Breast epithelium (tissue), 4 donors: ENCODE results near the gene HDAC1. TPM values are rescaled to one million over a fixed set of nuclear protein-coding genes. Genes with fewer than 3 reads are reported as not detected.
A peak's percentile ranks its signal among the peaks of the same experiment; 100 is the strongest.

Source experiments
- DNase-seq, 2 donors: peaks; one replicate each; pipeline ENCODE4 v3.0.0-alpha.2; 2019; ENCODE audit warnings: low spot score in 2 of 2
- H3K27ac ChIP-seq, 2 donors: fragments of 200-600 bp; sonication (generic) in 1 of 2; one replicate each; pipeline ENCODE4 v1.5.1; 2016 to 2019; ENCODE audit warnings: mild to moderate bottlenecking in 1 of 2
- H3K27me3 ChIP-seq, 2 donors: fragments of 200-600 bp; sonication (generic) in 1 of 2; one replicate each; pipeline versions ENCODE4 v1.5.1 to v1.6.0; 2017 to 2019; ENCODE audit warnings: control low read depth in 1 of 2, mild to moderate bottlenecking in 1 of 2
- H3K36me3 ChIP-seq: fragments of 200-600 bp; one replicate; pipeline ENCODE4 v1.5.1; 2019
- H3K4me1 ChIP-seq, 2 donors: fragments of 200-600 bp; sonication (generic); one replicate each; pipeline ENCODE4 v1.5.1; 2016 to 2019; ENCODE audit warnings: control low read depth in 1 of 2
- H3K4me3 ChIP-seq, 3 donors: fragments of 200-600 bp; sonication (generic); 1 replicate in 2 of 3; 2 replicates in 1 of 3; pipeline ENCODE4 v1.5.1; 2016 to 2019; ENCODE audit warnings: mild to moderate bottlenecking in 3 of 3, moderate library complexity in 2 of 3
- H3K9me3 ChIP-seq, 2 donors: fragments of 200-600 bp; sonication (generic) in 1 of 2; one replicate each; pipeline ENCODE4 v1.5.1; 2016 to 2019; ENCODE audit warnings: control low read depth in 1 of 2
- POLR2A ChIP-seq: fragments of 450-650 bp; IDR thresholded peaks from one replicate; pipeline ENCODE4 v1.6.1; 2016; ENCODE audit warnings: antibody characterized with exemption, mild to moderate bottlenecking, moderate library complexity
- POLR2AphosphoS5 ChIP-seq, 3 donors: sonication (generic); formaldehyde crosslinking; IDR thresholded peaks; one replicate each; pipeline ENCODE4 v1.6.1; 2017; ENCODE audit warnings: antibody characterized with exemption in 3 of 3
- intact Hi-C: fragments of 100-400 bp; cut with DNase I; formaldehyde crosslinking; loops from one replicate; pipeline ENCODE4 v1.15.1; 2023; ENCODE audit warnings: low total_unique reads
- total RNA-seq, 3 donors: library from RNA; depleted of rRNA; stranded (reverse); fragments of >200 nt; gene quantifications; one replicate each; pipeline ENCODE4 v1.1.0, GENCODE V29; 2016
- TF ChIP-seq, protein P1 (sequence below), 3 donors: fragments of 450-650 bp; IDR thresholded peaks; one replicate each; pipeline ENCODE4 v1.5.1; 2016 to 2017; ENCODE audit warnings: antibody characterized with exemption in 3 of 3, mild to moderate bottlenecking in 3 of 3, moderate library complexity in 3 of 3

The HDAC1 gene
- total RNA-seq, 3 donors from 2014 or later: 31.8 to 87.5 (median 87.4) TPM

- Histone ChIP-seq H3K9me3 (no peaks in the 10 kb centered on the region), H3K4me3 (peak overlapping the region; percentile 78 to 96 (median 84)), H3K27ac (peak overlapping the region; percentile 84 to 89), H3K27me3 (no peaks in the 10 kb centered on the region), H3K36me3 (no peaks in the 10 kb centered on the region), H3K4me1 (peaks cover 17 to 26% of the 10 kb centered on the region in 2 donors)
- DNase-seq: no peak
- intact Hi-C loops: no loop called here
- TF ChIP-seq POLR2AphosphoS5 (IDR thresholded peaks at IDR 0.05) (no peak), POLR2A (no peak)
These were observed 42.5 kb downstream of the HDAC1 start for GRCh38 chr1:32334274-32334861.

DNA sequence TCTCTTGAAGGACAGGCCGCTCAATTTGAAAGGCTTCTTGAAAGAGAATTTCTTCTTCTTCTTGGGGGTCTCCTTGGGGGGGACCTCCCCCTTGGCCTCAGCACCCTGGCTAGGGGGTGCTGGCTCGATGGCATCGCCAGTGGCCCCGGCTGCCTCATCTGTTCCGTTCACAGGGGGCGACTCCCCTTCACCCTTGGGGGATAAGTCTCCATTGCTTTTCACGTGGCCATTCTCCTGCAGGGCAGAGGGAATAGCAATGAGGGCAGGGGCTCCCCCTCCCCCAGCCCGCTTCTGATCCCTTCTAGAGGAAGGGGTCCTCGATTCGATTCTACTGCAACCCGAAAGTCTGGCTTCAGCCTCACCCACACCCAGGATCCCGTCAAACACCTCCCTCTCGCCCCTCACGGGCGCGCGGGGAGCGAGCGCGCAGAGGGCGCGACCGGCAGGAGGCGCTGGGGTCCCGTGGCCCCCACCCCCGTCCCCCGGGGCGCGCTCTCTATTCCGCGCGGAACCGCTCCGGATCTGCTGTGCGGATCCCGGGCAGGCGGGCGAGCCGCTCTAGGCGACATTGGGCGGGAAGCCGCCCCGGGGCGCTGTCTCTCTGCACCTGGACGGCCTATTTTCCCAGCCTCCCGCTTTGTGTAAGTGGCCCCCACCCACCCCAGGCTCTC, 43.1 kb downstream of the HDAC1 start:
- intact Hi-C loops: no loop called here
- Histone ChIP-seq H3K27ac (peak overlapping the region; percentile 84 to 89), H3K27me3 (no peaks in the 10 kb centered on the region), H3K4me1 (peaks cover 17 to 26% of the 10 kb centered on the region in 2 donors), H3K4me3 (peak overlapping the region; percentile 78 to 96 (median 84)), H3K36me3 (no peaks in the 10 kb centered on the region), H3K9me3 (no peaks in the 10 kb centered on the region)
- TF ChIP-seq, protein P1, sequence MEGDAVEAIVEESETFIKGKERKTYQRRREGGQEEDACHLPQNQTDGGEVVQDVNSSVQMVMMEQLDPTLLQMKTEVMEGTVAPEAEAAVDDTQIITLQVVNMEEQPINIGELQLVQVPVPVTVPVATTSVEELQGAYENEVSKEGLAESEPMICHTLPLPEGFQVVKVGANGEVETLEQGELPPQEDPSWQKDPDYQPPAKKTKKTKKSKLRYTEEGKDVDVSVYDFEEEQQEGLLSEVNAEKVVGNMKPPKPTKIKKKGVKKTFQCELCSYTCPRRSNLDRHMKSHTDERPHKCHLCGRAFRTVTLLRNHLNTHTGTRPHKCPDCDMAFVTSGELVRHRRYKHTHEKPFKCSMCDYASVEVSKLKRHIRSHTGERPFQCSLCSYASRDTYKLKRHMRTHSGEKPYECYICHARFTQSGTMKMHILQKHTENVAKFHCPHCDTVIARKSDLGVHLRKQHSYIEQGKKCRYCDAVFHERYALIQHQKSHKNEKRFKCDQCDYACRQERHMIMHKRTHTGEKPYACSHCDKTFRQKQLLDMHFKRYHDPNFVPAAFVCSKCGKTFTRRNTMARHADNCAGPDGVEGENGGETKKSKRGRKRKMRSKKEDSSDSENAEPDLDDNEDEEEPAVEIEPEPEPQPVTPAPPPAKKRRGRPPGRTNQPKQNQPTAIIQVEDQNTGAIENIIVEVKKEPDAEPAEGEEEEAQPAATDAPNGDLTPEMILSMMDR (IDR thresholded peaks at IDR 0.05): peak; percentile 42 to 70 (median 61)
- TF ChIP-seq POLR2A: no peak
- TF ChIP-seq POLR2AphosphoS5 (IDR thresholded peaks at IDR 0.05): peak in 1 of 3 donors; percentile 54
- DNase-seq: no peak

GRCh38 chr1:32335535-32335789, 43.6 kb downstream of the HDAC1 start:
- Histone ChIP-seq H3K36me3 (no peaks in the 10 kb centered on the region), H3K27ac (peak overlapping the region; percentile 84 to 89), H3K9me3 (no peaks in the 10 kb centered on the region), H3K27me3 (no peaks in the 10 kb centered on the region), H3K4me3 (peak overlapping the region; percentile 78 to 96 (median 84)), H3K4me1 (peaks cover 17 to 26% of the 10 kb centered on the region in 2 donors)
- intact Hi-C loops: no loop called here
- TF ChIP-seq, protein P1 (IDR thresholded peaks at IDR 0.05): no peak
- DNase-seq: no peak

- DNase-seq: peak; percentile 78 to 80
- peak within 1 kb of the TSS; percentile 84 to 89 for H3K27ac ChIP-seq
- no peaks in the 10 kb centered on the region for H3K27me3 ChIP-seq
- peak within 1 kb of the TSS; percentile 78 to 96 (median 84) for H3K4me3 ChIP-seq
- peaks cover 17 to 26% of the 10 kb centered on the region in 2 donors for H3K4me1 ChIP-seq
- no peaks in the 10 kb centered on the region for H3K36me3 ChIP-seq
- peak; percentile 80 to 90 (median 83) for TF ChIP-seq POLR2AphosphoS5 (IDR thresholded peaks at IDR 0.05)
- TF ChIP-seq POLR2A: peak; percentile 32
- TF ChIP-seq, protein P1 (IDR thresholded peaks at IDR 0.05): no peak
- intact Hi-C loops: no loop called here
- H3K9me3 ChIP-seq: no peaks in the 10 kb centered on the region
These were observed 44.1 kb downstream of the HDAC1 start, which contains the start of gene MARCKSL1 for GRCh38 chr1:32335790-32336590. MARCKSL1 (minus strand) TSS chr1:32336233; CDS start chr1:32336033, 200 bp downstream.

- Histone ChIP-seq H3K9me3 (no peaks in the 10 kb centered on the region), H3K4me1 (peaks cover 17 to 26% of the 10 kb centered on the region in 2 donors), H3K4me3 (peak overlapping the region; percentile 78 to 96 (median 84)), H3K27me3 (no peaks in the 10 kb centered on the region), H3K36me3 (no peaks in the 10 kb centered on the region), H3K27ac (peak overlapping the region; percentile 84 to 89)
- TF ChIP-seq, protein P1 (IDR thresholded peaks at IDR 0.05): no peak
- no peak for TF ChIP-seq POLR2A
- no peak for TF ChIP-seq POLR2AphosphoS5 (IDR thresholded peaks at IDR 0.05)
- DNase-seq: no peak
- intact Hi-C loops: no loop called here
These were observed 44.7 kb downstream of the HDAC1 start for GRCh38 chr1:32336591-32336932.
